ENCODE data around the gene PALLD.
"Not testable (repeated sequence)": the region's sequence is repeated elsewhere in the genome, so short reads cannot be mapped to it uniquely, and the experiment has no call there.

Gene PALLD

DNA sequence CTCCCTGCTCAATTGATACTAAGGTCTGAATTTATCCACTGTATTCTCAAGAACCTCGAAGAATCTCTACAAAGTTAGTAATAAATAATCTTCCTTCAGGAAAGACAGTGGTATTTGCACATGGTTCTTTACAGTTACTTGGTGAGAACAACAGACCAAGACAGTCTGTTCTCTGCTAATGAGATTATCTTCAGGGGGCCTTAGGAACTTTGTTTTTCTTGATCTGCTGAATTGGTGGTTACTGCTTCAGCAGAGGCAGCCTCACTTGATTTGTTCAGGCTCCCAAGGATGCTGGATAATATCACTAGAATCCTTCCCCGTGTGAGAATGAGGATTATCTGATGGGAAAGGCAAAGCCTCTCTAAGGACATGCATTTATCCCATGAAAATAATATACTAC is 448.4 kb downstream of the PALLD start:
- TF ChIP-seq, protein P1, sequence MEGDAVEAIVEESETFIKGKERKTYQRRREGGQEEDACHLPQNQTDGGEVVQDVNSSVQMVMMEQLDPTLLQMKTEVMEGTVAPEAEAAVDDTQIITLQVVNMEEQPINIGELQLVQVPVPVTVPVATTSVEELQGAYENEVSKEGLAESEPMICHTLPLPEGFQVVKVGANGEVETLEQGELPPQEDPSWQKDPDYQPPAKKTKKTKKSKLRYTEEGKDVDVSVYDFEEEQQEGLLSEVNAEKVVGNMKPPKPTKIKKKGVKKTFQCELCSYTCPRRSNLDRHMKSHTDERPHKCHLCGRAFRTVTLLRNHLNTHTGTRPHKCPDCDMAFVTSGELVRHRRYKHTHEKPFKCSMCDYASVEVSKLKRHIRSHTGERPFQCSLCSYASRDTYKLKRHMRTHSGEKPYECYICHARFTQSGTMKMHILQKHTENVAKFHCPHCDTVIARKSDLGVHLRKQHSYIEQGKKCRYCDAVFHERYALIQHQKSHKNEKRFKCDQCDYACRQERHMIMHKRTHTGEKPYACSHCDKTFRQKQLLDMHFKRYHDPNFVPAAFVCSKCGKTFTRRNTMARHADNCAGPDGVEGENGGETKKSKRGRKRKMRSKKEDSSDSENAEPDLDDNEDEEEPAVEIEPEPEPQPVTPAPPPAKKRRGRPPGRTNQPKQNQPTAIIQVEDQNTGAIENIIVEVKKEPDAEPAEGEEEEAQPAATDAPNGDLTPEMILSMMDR (IDR thresholded peaks at IDR 0.05; ENCODE audit: control insufficient read depth, insufficient read depth, low read depth, low read length, missing control alignments) = no peak
- no peak for DNase-seq (ENCODE audit: low read depth)
- H3K4me3 ChIP-seq (ENCODE audit: control insufficient read depth, low read depth, low read length) = no peak overlapping the region

DNA sequence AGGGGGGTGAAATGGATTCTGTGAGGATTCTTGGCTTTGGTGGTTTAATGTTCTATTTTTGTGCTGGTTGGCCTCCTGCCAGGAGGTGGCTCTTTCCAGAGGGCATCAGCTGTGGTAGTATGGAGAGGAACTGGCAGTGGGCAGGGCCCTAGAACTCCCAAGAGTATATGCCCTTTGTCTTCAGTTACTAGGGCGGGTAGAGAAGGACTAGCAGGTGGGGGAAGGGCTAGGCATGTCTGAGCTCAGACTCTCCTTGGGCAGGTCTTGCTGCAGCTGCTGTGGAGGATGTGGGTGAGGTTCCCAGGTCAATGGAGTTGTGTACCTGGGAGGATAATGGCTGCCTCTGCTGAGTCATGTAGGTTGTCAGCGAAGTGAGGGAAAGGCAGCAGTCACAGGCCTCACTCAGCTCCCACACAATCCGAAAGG is 456.0 kb downstream of the PALLD start:
- H3K4me3 ChIP-seq (ENCODE audit: control insufficient read depth, low read depth, low read length); DNase-seq (ENCODE audit: low read depth): not testable (repeated sequence)

DNA sequence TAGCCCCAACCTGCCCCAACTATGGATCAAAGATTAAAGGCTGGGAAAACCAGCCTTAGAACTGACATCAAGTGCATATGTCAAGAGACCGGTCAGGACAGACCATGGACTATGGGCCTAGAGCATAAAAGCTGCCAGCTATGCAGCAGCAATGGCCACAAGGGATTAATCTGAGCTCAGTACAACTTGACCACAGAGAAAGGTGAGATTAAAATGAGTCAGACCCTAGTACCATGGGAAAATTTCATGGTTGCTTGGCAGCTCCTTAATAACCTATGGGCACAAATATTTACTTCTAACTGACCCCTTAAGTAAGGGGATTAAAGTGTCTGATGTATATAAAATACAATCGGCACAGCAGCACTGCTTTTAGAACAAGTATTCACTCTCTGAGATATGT is 458.8 kb downstream of the PALLD start:
- H3K4me3 ChIP-seq (ENCODE audit: control insufficient read depth, low read depth, low read length) = no peak overlapping the region
- TF ChIP-seq, protein P1 (IDR thresholded peaks at IDR 0.05; ENCODE audit: control insufficient read depth, insufficient read depth, low read depth, low read length, missing control alignments) = no peak
- no peak for DNase-seq (ENCODE audit: low read depth)

DNA sequence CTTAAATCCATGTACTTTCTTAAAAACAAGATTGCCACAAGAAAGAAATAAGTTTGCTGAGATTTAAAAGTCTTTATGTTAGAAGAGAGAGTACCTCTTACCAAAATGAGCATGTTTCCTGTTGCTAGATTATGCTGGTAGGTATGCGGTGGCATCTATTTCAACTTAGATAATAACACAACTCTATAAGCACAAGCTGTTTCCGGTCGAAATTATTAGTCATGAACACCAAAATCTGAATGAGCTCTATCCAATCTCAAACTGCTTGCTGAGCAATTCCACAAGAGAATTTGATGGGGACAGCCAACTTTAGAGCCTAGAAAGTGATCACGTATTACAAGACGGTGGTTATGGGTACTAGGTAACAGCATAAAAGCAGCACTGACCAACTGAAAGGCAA is 463.9 kb downstream of the PALLD start:
- TF ChIP-seq, protein P1 (IDR thresholded peaks at IDR 0.05; ENCODE audit: control insufficient read depth, insufficient read depth, low read depth, low read length, missing control alignments) = no peak
- no peak overlapping the region for H3K4me3 ChIP-seq (ENCODE audit: control insufficient read depth, low read depth, low read length)
- DNase-seq (ENCODE audit: low read depth) = no peak

DNA sequence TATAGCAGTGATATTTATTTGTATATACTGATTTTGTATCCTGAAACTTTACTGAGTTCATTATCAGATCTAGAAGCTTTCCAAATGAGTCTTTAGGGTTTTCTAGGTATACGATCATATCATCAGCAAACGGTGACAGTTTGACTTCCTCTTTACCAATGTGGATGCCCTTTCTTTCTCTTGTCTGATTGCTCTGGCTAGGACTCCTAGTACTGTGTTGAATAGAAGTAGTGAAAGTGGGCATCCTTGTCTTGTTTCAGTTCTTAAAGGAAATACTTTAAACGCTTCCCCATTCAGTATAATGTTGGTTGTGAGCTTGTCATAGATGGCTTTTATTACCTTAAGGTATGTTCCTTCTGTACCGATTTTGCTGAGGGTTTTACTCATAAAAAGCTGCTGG is 475.7 kb downstream of the PALLD start:
- DNase-seq (ENCODE audit: low read depth) = no peak
- TF ChIP-seq, protein P1 (IDR thresholded peaks at IDR 0.05; ENCODE audit: control insufficient read depth, insufficient read depth, low read depth, low read length, missing control alignments) = no peak
- H3K4me3 ChIP-seq (ENCODE audit: control insufficient read depth, low read depth, low read length) = no peak overlapping the region
